Large intestine (tissue), 3 donors: ENCODE data around the gene NOL12. TPM values are rescaled to one million over a fixed set of nuclear protein-coding genes. Genes with fewer than 3 reads are reported as not detected.
A peak's percentile ranks its signal among the peaks of the same experiment; 100 is the strongest.

ENCODE experiments used
- DNase-seq, 2 donors: peaks; one replicate each; pipeline versions ENCODE4 v3.0.0 to v3.0.0-alpha.2; 2013
- H3K27ac ChIP-seq: one replicate; pipeline ENCODE4 v1.5.1; 2013; ENCODE audit warnings: low read length
- H3K27me3 ChIP-seq: 2 replicates; pipeline ENCODE4 v1.6.1; 2013; ENCODE audit warnings: low read length; ENCODE audit not compliant: control insufficient read depth, insufficient read depth
- H3K36me3 ChIP-seq: 2 replicates; pipeline ENCODE4 v1.6.1; 2013; ENCODE audit warnings: low read length; ENCODE audit not compliant: control insufficient read depth, insufficient read depth
- H3K4me1 ChIP-seq: one replicate; pipeline ENCODE4 v1.6.1; 2013; ENCODE audit warnings: low read length; ENCODE audit not compliant: control insufficient read depth, insufficient read depth
- H3K4me3 ChIP-seq: one replicate; pipeline ENCODE4 v1.5.1; 2013; ENCODE audit warnings: low read length
- H3K9me3 ChIP-seq: one replicate; pipeline ENCODE4 v1.6.1; 2013; ENCODE audit warnings: mild to moderate bottlenecking, low read depth, low read length, moderate library complexity; ENCODE audit not compliant: control insufficient read depth
- WGBS: methylation state at CpG from one replicate; pipeline ENCODE4 v1.1.5; 2013; ENCODE audit warnings: low lambda C conversion rate; ENCODE audit not compliant: insufficient coverage; 5-methylcytosine and 5-hydroxymethylcytosine counted together
- polyA plus RNA-seq: library from polyadenylated mRNA; unstranded; fragments of 120-200 nt; gene quantifications from one replicate; pipeline ENCODE4 v1.2.1, GENCODE V29; 2013

NOL12 gene
- polyA plus RNA-seq, 1 donor = 18.1 TPM

GRCh38 chr22:37696657-37697537, 10.8 kb downstream of the NOL12 start, which contains the start of gene TRIOBP:
TSS of gene TRIOBP (plus strand) at chr22:37697048. CDS start at chr22:37701366, 4,318 bp downstream.
- peak; percentile 89 to 94 for DNase-seq
- no peaks in the 10 kb centered on the region for H3K9me3 ChIP-seq
- H3K36me3 ChIP-seq = peaks cover 19% of the 10 kb centered on the region
- no peak within 1 kb of the TSS for H3K27ac ChIP-seq
- H3K4me1 ChIP-seq = peaks cover 16% of the 10 kb centered on the region
- H3K4me3 ChIP-seq = peak within 1 kb of the TSS; percentile 31
- WGBS = no CpG with 5 or more reads among the region's 39 CpGs
- no peaks in the 10 kb centered on the region for H3K27me3 ChIP-seq

- no peak for DNase-seq
- Histone ChIP-seq H3K27ac (no peak overlapping the region), H3K4me1 (peaks cover 16% of the 10 kb centered on the region), H3K9me3 (no peaks in the 10 kb centered on the region), H3K27me3 (no peaks in the 10 kb centered on the region), H3K36me3 (peaks cover 15% of the 10 kb centered on the region), H3K4me3 (peak overlapping the region; percentile 18)
- no CpG with 5 or more reads among the region's 3 CpGs for WGBS
Observed at GRCh38 chr22:37697538-37697835, 11.3 kb downstream of the NOL12 start.

GRCh38 chr22:37701141-37701786, 15.1 kb downstream of the NOL12 start:
- H3K4me1 ChIP-seq = peaks cover 12% of the 10 kb centered on the region
- H3K27me3 ChIP-seq = no peaks in the 10 kb centered on the region
- no peaks in the 10 kb centered on the region for H3K36me3 ChIP-seq
- DNase-seq = peak; percentile 12 to 39
- H3K27ac ChIP-seq = no peak overlapping the region
- no CpG with 5 or more reads among the region's 8 CpGs for WGBS
- H3K9me3 ChIP-seq = no peaks in the 10 kb centered on the region
- H3K4me3 ChIP-seq = no peak overlapping the region

GRCh38 chr22:37703906-37704305, 17.8 kb downstream of the NOL12 start:
- DNase-seq = no peak
- no CpG with 5 or more reads among the region's 7 CpGs for WGBS
- no peak overlapping the region for H3K27ac ChIP-seq
- peaks cover under 1% of the 10 kb centered on the region for H3K9me3 ChIP-seq
- peaks cover 5% of the 10 kb centered on the region for H3K4me1 ChIP-seq
- H3K27me3 ChIP-seq = no peaks in the 10 kb centered on the region
- H3K36me3 ChIP-seq = no peaks in the 10 kb centered on the region
- H3K4me3 ChIP-seq = no peak overlapping the region

- no peak for DNase-seq
- H3K4me1 ChIP-seq = peaks cover 5% of the 10 kb centered on the region
- H3K9me3 ChIP-seq = peaks cover 8% of the 10 kb centered on the region
- WGBS = no CpG with 5 or more reads among the region's 3 CpGs
- H3K27ac ChIP-seq = no peak overlapping the region
- no peak overlapping the region for H3K4me3 ChIP-seq
- no peaks in the 10 kb centered on the region for H3K36me3 ChIP-seq
- H3K27me3 ChIP-seq = no peaks in the 10 kb centered on the region
Observed at GRCh38 chr22:37704645-37705044, 18.5 kb downstream of the NOL12 start.

- Histone ChIP-seq H3K36me3 (no peaks in the 10 kb centered on the region), H3K4me1 (peaks cover 5% of the 10 kb centered on the region), H3K27me3 (no peaks in the 10 kb centered on the region), H3K27ac (no peak overlapping the region), H3K4me3 (no peak overlapping the region), H3K9me3 (peaks cover 8% of the 10 kb centered on the region)
- 100% methylated on average over 2 of the region's 3 CpGs for WGBS
- no peak for DNase-seq
Observed at GRCh38 chr22:37705205-37705604, 19.1 kb downstream of the NOL12 start.

- H3K27me3 ChIP-seq = no peaks in the 10 kb centered on the region
- peaks cover 8% of the 10 kb centered on the region for H3K9me3 ChIP-seq
- DNase-seq = no peak
- WGBS = no CpG with 5 or more reads among the region's 25 CpGs
- H3K4me1 ChIP-seq = no peaks in the 10 kb centered on the region
- H3K36me3 ChIP-seq = no peaks in the 10 kb centered on the region
- H3K27ac ChIP-seq = no peak overlapping the region
- H3K4me3 ChIP-seq = no peak overlapping the region
Observed at GRCh38 chr22:37708580-37709444, 22.7 kb downstream of the NOL12 start.

- H3K9me3 ChIP-seq = peaks cover 8% of the 10 kb centered on the region
- no CpG with 5 or more reads among the region's 15 CpGs for WGBS
- H3K27ac ChIP-seq = no peak overlapping the region
- no peaks in the 10 kb centered on the region for H3K36me3 ChIP-seq
- H3K4me3 ChIP-seq = no peak overlapping the region
- H3K27me3 ChIP-seq = no peaks in the 10 kb centered on the region
- H3K4me1 ChIP-seq = no peaks in the 10 kb centered on the region
- no peak for DNase-seq
Observed at GRCh38 chr22:37709445-37709765, 23.3 kb downstream of the NOL12 start.

- H3K27ac ChIP-seq = no peak overlapping the region
- no peak for DNase-seq
- H3K9me3 ChIP-seq = peaks cover 8% of the 10 kb centered on the region
- no peak overlapping the region for H3K4me3 ChIP-seq
- no peaks in the 10 kb centered on the region for H3K36me3 ChIP-seq
- no peaks in the 10 kb centered on the region for H3K27me3 ChIP-seq
- no CpG with 5 or more reads among the region's 3 CpGs for WGBS
- H3K4me1 ChIP-seq = no peaks in the 10 kb centered on the region
Observed at GRCh38 chr22:37710675-37711074, 24.5 kb downstream of the NOL12 start.

- Histone ChIP-seq H3K27me3 (no peaks in the 10 kb centered on the region), H3K36me3 (no peaks in the 10 kb centered on the region), H3K4me3 (no peak overlapping the region), H3K27ac (no peak overlapping the region), H3K4me1 (no peaks in the 10 kb centered on the region), H3K9me3 (peaks cover 8% of the 10 kb centered on the region)
- DNase-seq = no peak
- WGBS = 96% methylated on average over 4 of the region's 10 CpGs
Observed at GRCh38 chr22:37711490-37711889, 25.3 kb downstream of the NOL12 start.
